ENCODE data around the gene FBLN1.
A peak's percentile ranks its signal among the peaks of the same experiment; 100 is the strongest.
"Not testable (repeated sequence)": the region's sequence is repeated elsewhere in the genome, so short reads cannot be mapped to it uniquely, and the experiment has no call there.

Gene FBLN1

GRCh38 chr22:45553351-45554039 is 50.8 kb downstream of the FBLN1 start:
- H3K27ac ChIP-seq, result peak overlapping the region; percentile 52
- TF ChIP-seq CTCF (conservative IDR thresholded peaks at IDR 0.05), result peak; percentile 98
- TF ChIP-seq ZFX (IDR thresholded peaks at IDR 0.05), result no peak

GRCh38 chr22:45554040-45554406 is 51.3 kb downstream of the FBLN1 start:
- TF ChIP-seq ZFX (IDR thresholded peaks at IDR 0.05) (no peak), CTCF (conservative IDR thresholded peaks at IDR 0.05) (peak; percentile 84)
- peak overlapping the region; percentile 52 for H3K27ac ChIP-seq

GRCh38 chr22:45554861-45555260 is 52.2 kb downstream of the FBLN1 start:
- TF ChIP-seq ZFX (IDR thresholded peaks at IDR 0.05) (no peak), CTCF (conservative IDR thresholded peaks at IDR 0.05) (no peak)
- no peak overlapping the region; the same call in 1 of the 2 replicates for H3K27ac ChIP-seq

GRCh38 chr22:45557926-45558325 is 55.2 kb downstream of the FBLN1 start:
- H3K27ac ChIP-seq, result not testable (repeated sequence)

GRCh38 chr22:45560092-45560491 is 57.4 kb downstream of the FBLN1 start:
- H3K27ac ChIP-seq, result not testable (repeated sequence)

- not testable (repeated sequence) for H3K27ac ChIP-seq
Observed at GRCh38 chr22:45560761-45561160, 58.1 kb downstream of the FBLN1 start.

GRCh38 chr22:45562102-45562501 is 59.4 kb downstream of the FBLN1 start:
- TF ChIP-seq CTCF (conservative IDR thresholded peaks at IDR 0.05), result no peak
- no peak for TF ChIP-seq ZFX (IDR thresholded peaks at IDR 0.05)
- no peak overlapping the region for H3K27ac ChIP-seq

GRCh38 chr22:45562537-45563361 is 60.1 kb downstream of the FBLN1 start:
- H3K27ac ChIP-seq, result no peak overlapping the region
- TF ChIP-seq ZFX (IDR thresholded peaks at IDR 0.05) (no peak), CTCF (conservative IDR thresholded peaks at IDR 0.05) (no peak)

All from C4-2B (cell line).